Measurements from ENCODE around the gene TADA2A. TPM values are rescaled to one million over a fixed set of nuclear protein-coding genes. Genes with fewer than 3 reads are reported as not detected.

The TADA2A gene
- total RNA-seq, 1 experiment from 2014 or later: 15.4 TPM

DNA sequence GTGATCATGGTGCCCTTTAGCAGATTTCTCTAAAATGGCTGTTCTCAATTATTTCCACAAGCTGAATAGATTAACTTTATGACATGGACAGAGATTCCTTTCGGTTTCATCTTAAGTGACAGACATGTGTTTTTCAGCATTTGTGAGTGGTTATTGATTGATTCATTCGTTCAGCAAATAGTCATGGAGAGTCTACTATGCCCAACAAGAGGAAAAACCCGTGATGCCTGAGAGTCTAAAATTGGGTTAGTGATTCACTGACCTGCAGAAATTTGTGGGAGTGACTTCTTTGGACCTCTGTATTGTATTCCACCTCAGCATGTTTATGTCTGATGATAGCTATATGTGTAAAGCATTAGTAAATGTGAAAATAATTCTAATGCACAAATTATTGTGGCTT, 55.0 kb downstream of the TADA2A start:
- DNase-seq (ENCODE audit: low spot score): no peak

DNA sequence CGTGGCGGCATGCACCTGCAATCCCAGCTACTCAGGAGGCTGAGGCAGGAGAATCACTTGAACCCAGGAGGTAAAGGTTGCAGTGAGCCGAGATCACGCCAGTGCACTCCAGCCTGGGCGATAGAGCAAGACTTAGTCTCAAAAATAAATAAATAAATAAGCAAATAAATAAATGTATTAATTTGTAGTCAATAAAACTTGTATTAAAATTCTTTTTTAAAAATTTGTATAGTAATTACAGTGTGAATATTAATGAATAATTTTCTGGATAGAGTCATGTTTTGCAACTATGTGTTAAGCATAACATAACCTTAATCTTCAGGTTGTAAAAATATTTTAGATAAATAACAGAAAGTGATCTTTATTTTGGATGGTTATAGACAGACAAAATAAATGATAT, 55.8 kb downstream of the TADA2A start:
- DNase-seq (ENCODE audit: low spot score): no peak

DNA sequence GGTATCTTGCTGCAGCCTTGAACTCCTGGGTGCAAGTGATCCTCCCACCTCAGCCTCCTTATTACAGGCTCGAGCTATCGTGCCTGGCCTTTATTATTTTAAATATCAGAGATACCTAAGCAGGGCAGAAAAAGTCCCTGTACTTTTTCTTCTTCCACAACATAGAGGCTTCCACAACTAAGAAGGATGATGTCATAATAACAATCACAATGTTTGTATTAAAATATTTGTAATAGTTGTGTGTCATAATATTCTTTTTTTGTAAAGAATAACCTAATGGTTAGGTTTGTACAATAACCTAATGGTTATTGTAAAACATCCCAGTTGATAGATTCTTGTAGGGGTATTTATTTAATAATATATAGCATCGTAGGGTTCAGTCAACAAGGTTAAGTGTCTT, 56.4 kb downstream of the TADA2A start:
- no peak for DNase-seq (ENCODE audit: low spot score)

DNA sequence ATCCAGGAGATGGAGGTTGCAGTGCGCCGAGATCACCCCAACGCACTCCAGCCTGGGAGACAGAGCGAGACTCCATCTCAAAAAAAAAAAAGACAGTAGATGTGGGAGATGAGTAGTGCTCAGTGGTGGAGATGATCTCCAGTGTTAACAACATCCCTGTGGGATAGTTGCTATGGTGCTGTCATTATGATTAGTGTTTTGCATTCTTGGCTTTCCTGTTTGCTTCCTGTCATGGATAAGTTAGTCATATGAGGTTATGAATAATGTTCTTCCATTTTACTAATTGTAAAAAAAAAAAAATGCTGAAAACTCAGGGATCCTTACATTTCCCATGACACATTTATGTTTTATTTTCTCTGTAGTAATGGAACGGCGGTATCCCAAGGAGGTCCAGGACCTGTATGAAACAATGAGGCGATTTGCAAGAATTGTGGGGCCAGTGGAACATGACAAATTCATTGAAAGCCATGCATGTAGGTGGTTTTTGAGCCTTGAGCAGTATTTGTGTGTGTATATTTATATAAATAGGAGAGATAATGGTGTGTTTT, 58.5 kb downstream of the TADA2A start:
- no peak for DNase-seq (ENCODE audit: low spot score)

- DNase-seq (ENCODE audit: low spot score): no peak
Observed at GRCh38 chr17:37466471-37466870, 59.8 kb downstream of the TADA2A start.

DNA sequence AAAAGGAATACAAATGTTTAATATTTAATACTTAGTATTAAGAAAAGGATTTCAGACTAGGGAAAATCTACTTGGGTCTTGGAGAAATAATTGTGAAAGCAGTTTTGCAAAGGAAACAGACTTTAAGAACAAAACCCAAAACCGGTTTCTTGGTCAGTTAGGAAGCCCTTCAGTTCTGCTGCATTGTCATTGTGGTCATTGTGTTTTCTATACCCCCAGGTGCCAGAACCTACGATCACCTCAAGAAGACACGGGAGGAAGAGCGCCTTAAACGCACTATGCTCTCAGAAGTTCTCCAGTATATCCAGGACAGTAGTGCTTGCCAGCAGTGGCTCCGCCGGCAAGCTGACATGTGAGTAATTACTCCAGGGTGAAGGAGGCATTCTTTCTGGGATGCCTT, 63.5 kb downstream of the TADA2A start:
- DNase-seq (ENCODE audit: low spot score): no peak

GRCh38 chr17:37475731-37476420, 69.2 kb downstream of the TADA2A start:
- DNase-seq (ENCODE audit: low spot score): no peak

DNA sequence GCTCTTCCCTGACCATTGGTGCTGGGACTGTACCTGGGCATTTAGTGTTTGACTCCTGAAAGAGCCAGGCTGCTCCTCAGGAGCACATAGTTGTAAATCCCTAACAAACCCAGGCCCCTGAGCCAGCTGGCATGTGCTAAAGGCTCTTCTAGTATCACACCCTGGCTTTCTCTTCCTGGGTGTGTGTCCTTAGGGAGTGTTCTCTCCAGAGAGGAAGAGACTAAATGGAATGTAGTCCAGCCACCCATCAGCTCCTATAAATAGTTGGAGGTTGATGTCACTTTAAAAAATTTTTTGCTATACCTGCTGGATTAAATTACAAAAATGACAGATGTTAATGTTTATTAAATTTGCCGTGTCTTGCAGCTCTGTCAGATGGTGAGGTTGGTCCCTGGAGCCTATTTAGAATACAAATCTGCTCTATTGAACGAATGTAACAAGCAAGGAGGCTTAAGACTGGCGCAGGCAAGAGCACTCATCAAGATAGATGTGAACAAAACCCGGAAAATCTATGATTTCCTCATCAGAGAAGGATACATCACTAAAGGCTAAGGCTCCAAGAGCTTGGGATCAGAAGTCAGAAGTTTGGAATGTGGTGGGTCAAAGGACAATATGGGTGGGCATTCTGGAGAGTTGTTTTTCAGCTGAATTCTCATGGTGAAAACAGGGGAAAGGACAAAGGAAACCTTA, 69.9 kb downstream of the TADA2A start:
- no peak for DNase-seq (ENCODE audit: low spot score)

- DNase-seq (ENCODE audit: low spot score): peak; percentile 24
Observed at GRCh38 chr17:37478187-37478586, 71.5 kb downstream of the TADA2A start.

DNA sequence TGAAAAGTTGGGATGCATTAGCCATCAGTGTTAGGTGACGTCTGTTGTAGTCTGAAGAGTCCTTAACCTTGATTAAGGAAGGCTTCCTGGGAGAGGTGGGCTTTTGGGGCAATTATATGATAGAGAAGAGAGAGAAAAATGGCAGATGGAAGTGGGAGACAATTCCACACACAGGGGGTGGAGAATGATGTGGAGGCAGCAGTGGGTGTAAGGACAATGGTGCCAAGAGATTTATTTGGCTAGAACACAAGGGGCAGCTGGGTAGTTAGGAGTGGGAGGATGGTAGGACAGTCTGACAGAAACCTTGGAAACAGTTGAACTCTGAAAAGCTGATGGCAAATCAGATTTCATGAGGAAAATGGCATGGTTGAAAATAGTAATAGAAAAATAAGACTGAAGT, 72.3 kb downstream of the TADA2A start:
- no peak for DNase-seq (ENCODE audit: low spot score)

GRCh38 chr17:37480427-37480826, 73.7 kb downstream of the TADA2A start:
- no peak for DNase-seq (ENCODE audit: low spot score)

GRCh38 chr17:37481001-37481665, 74.4 kb downstream of the TADA2A start:
- DNase-seq (ENCODE audit: low spot score): no peak

DNA sequence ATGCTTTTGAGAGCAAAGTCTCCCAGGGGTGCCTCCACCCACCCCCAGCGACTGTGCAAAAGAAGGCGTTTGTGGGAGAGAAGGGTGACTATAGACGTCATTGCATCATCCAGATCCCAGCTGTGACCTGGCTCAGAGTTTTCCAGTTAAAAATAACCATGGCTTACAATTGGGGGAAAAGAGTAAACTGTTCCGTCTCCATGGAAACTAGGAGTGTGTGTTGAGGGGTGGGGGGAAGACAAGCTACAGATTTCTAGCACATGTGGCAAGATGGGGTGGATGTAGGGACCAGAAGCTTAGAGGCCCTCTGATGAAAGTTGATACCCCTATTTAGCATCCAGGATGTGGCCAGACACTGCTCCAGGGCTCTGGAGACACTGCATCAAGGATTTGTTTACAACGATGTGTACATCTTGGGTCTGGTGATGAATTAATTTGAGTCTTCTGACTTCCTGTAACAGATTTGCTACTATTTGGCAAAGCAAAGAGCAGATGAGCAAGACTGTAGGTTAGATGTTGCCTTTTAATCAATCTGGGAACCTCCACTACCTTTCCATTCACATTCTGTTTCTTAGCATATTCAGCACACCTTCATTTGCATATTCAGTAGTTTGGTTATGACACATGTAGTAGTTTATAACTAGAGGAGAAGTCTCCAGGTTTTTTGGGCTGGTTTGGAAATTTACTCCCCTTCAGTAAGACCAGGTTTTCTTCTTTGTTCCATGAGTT, 76.8 kb downstream of the TADA2A start:
- peak; percentile 90 for DNase-seq (ENCODE audit: low spot score)

- DNase-seq (ENCODE audit: low spot score): no peak
Observed at GRCh38 chr17:37485938-37486570, 79.4 kb downstream of the TADA2A start.

DNA sequence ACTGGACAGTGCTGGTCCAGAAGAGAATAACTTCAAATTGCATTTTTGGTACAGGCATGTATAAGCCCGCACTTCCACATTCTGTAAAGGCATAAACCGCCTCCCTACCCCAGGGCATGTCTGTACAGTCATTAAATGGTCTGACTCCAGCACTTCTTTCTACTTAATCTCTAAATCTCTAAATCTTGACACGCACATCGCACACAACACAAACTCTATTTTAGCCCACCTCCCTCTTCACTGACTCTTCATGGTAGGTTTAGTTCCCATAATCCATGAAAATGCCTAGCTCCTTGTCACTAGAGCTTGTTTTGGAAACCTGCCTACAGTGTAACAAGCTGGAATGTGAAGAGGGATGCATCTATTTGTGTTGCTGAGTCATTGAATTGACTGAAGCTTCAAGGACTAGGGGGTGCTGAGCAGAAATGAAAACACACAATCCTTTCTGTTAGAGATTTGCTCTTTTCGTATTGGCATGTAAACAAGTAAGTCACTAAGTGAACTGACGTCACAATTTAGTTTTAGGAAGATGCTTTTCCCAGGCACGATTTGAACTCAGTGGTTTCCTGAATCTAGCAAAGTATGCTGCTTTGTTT, 81.4 kb downstream of the TADA2A start:
- DNase-seq (ENCODE audit: low spot score): peak; percentile 95

DNA sequence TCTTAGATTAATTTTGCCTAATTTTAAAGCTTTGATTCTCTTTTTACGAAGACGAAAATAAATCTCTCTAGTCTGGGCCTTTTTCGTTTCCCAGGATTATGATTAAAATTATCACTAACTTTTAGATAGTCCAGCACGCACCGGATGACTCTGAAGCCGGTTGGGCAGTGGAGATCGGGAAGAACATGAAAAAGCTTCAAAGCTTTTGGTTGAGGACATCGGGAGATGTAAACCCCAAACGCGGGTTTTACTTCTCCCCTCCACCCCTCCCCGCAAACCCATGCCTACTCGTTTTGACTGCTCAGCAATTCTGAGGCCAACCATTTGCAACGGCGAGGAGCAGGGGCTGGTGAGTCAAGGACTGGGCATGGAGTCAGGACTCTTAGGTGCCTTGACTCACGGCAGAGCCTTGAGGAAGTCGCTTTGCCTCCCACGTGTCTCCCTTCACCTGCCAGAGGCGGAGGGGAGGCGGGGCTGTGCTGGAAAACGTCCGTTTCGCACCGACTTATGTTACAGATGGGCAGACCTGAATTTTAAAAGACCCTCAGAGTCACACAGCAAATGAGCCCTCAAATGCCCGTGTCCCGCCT, 82.0 kb downstream of the TADA2A start:
- DNase-seq (ENCODE audit: low spot score): peak; percentile 91

DNA sequence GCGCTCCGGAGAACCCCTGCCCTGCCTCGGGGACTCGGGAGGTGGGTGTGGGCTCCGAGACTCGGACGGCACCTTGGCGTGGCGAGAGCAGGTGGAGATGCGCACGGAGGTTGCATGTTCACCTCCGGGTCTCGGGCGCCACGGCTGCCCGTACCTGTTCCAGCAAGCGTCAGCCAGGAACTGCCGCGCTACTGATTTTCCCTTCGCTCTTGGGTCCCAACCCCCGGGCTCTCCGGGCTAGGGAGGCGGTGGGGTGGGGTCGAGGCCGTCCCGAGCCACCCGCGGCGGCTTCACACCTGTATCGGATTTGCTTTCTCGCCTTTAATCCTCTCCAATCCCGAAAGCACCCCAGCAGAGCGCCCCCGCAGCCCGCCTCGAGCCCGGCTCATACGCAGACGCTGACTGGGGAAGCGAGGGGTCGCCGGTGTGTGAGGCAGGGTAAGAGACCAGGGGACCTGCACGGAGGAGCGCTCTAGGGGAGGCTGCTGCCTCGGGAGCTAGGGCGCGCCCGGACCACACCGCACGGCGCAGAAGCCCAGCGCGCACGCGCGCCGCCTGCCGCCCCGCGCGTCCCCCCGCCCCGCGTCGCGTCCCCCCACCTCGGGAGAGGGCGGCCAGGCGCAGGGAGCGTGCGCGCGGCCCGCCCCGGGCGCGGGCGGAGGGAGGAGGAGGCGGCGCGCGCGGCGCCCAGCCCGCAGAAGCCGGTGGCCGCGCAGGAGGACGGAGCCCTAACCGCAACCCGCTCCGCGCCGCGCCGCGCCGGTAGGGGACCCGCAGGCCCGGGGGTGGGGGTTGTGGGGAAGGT, 82.7 kb downstream of the TADA2A start, which contains the start of gene DUSP14:
TSS of gene DUSP14 (plus strand) at position 695 of the 805 bp plus-strand sequence. CDS start 22,382 bp downstream, outside the sequence.
- DNase-seq (ENCODE audit: low spot score): peak; percentile 66

GRCh38 chr17:37490022-37490587, 83.4 kb downstream of the TADA2A start:
- peak; percentile 37 for DNase-seq (ENCODE audit: low spot score)
